ENCODE data around the gene CNST.

- TF ChIP-seq POLR2AphosphoS5 (IDR thresholded peaks at IDR 0.05) (no peak), CTCF (IDR thresholded peaks at IDR 0.05) (no peak)
Measured at GRCh38 chr1:246690100-246690499, 123.8 kb downstream of the CNST start.

All from gastroesophageal sphincter (tissue), 3 donors.